Stimulated activated naive CD8-positive, alpha-beta T cell treated with anti-CD3 and anti-CD28 coated beads, Interleukin-15, amount 100 ng/mL, for 72 hours (primary cell): ENCODE measurements around the gene LOXL1.

ENCODE experiments used
- ATAC-seq: fragments of 150-1000 bp; cut with Tn5 transposase; 2 replicates; pipeline ENCODE4 v1.10.0; 2021; ENCODE audit warnings: mild to moderate bottlenecking, moderate library complexity
- DNase-seq, 2 donors: peaks; one replicate each; pipeline ENCODE4 v3.0.0; 2021 to 2022
- H3K27ac Mint-ChIP-seq, 2 donors: one replicate each; pipeline ENCODE4 v1.8.0; 2022; ENCODE audit warnings: mild to moderate bottlenecking in 2 of 2, mixed read lengths in 2 of 2, moderate library complexity in 2 of 2
- H3K27me3 Mint-ChIP-seq: one replicate; pipeline ENCODE4 v1.8.0; 2022; ENCODE audit warnings: mixed read lengths
- H3K4me1 Mint-ChIP-seq: one replicate; pipeline ENCODE4 v1.8.0; 2022; ENCODE audit warnings: mild to moderate bottlenecking, mixed read lengths
- H3K4me3 Mint-ChIP-seq, 2 donors: one replicate each; pipeline ENCODE4 v1.8.0; 2022; ENCODE audit warnings: mild to moderate bottlenecking in 2 of 2, mixed read lengths in 2 of 2, moderate library complexity in 1 of 2
- H3K9me3 Mint-ChIP-seq, 2 donors: one replicate each; pipeline ENCODE4 v1.8.0; 2022; ENCODE audit warnings: mixed read lengths in 2 of 2

The LOXL1 gene

DNA sequence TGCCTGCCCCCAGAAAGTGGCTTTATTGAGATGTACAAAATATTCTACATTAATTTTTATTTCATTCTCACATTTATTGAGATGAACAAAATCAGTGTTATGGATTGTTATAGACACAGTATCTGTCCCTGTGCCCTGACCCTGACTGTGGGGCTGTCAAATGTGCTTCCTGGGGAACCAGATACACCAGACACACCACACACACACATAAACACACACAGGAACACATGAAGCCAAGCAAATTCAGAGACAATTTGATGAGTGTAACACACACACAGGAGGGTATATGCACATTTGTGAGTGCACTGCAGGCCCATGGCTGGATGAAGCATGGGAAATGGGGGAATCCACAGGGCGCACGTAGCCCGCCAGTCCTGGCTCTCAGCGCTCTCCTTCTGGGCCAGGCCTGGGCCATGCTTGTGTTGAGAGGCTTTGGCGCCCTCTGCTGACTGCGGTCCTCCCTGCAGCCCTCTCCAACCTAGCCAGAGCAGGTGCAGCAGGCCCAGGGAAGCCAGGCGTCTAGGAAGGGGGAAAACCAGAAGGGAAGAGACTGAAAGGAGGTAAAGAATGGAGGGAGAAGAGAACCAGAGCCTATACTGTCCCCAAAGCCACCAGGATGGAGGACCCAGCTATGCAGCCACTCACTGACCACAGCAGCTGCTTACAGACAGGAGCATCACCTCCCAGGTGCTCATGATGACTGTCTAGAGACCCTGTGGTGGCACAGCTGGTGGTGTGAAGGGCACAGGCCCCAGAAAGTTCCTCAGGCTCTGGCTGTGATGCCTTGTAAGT lies 18.0 kb upstream of the LOXL1 start:
- no peaks in the 10 kb centered on the region for H3K27me3 Mint-ChIP-seq
- ATAC-seq (peak; percentile 99), DNase-seq (peak; percentile 73)
- no peak overlapping the region for H3K4me3 Mint-ChIP-seq
- H3K27ac Mint-ChIP-seq: peak overlapping the region; percentile 53 to 63
- H3K9me3 Mint-ChIP-seq: no peaks in the 10 kb centered on the region
- H3K4me1 Mint-ChIP-seq: peaks cover 6% of the 10 kb centered on the region

DNA sequence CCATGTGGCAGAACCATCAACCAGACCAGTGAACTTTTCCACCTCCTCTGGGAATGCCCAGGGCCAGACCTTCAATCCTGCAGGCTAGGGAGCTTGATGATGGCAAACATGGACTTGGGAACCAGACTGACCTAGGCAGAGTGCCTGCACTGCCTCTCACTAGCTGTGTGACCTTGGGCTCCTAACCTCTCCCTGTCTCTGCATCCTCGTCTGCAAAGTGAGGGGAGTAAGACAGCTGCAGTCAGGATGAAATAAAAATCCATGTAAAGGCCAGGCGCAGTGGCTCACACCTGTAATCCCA lies 17.5 kb upstream of the LOXL1 start:
- Mint-ChIP-seq H3K27me3 (no peaks in the 10 kb centered on the region), H3K4me1 (peaks cover 6% of the 10 kb centered on the region), H3K4me3 (no peak overlapping the region), H3K27ac (no peak overlapping the region), H3K9me3 (no peaks in the 10 kb centered on the region)
- ATAC-seq (no peak), DNase-seq (no peak)

DNA sequence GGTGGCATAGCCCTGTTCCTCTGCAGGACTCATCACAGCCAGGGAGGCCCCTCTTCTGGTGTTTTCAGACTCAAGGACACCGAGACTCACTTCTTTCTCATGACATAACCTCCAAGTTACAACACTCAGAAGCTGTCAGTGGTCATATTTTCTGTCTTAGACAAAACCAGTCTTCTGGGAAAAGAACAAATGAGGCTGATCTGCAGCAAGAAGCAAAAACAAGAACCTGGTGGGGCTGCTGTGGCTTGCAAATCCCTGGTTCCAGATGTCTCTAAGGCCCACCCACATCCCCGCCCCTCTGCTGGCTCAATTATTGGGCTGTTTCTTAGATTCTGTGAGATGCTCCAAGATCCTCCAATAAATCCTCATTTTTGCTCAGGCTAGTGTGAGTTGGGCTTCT lies 16.6 kb upstream of the LOXL1 start:
- no peaks in the 10 kb centered on the region for H3K27me3 Mint-ChIP-seq

GRCh38 chr15:73910522-73911303 lies 15.5 kb upstream of the LOXL1 start:
- H3K4me3 Mint-ChIP-seq: no peak overlapping the region
- H3K27me3 Mint-ChIP-seq: no peaks in the 10 kb centered on the region
- no peak for ATAC-seq
- H3K4me1 Mint-ChIP-seq: peaks cover 19% of the 10 kb centered on the region
- no peaks in the 10 kb centered on the region for H3K9me3 Mint-ChIP-seq
- H3K27ac Mint-ChIP-seq: peak overlapping the region in 1 of 2 donors; percentile 27
- no peak for DNase-seq

More for the DNA sequence above, 16.6 kb upstream of the LOXL1 start:
- ATAC-seq (no peak), DNase-seq (no peak)
- no peak overlapping the region for H3K27ac Mint-ChIP-seq
- H3K4me1 Mint-ChIP-seq: peaks cover 14% of the 10 kb centered on the region
- no peaks in the 10 kb centered on the region for H3K9me3 Mint-ChIP-seq
- no peak overlapping the region for H3K4me3 Mint-ChIP-seq

GRCh38 chr15:73912030-73912596 lies 14.1 kb upstream of the LOXL1 start:
- DNase-seq (no peak), ATAC-seq (no peak)
- Mint-ChIP-seq H3K9me3 (no peaks in the 10 kb centered on the region), H3K4me1 (peaks cover 15% of the 10 kb centered on the region), H3K27me3 (no peaks in the 10 kb centered on the region), H3K27ac (no peak overlapping the region), H3K4me3 (no peak overlapping the region)

- Mint-ChIP-seq H3K27me3 (no peaks in the 10 kb centered on the region), H3K4me3 (peak overlapping the region in 1 of 2 donors; percentile 16), H3K9me3 (peaks cover 8 to 10% of the 10 kb centered on the region in 2 donors), H3K27ac (peak overlapping the region in 1 of 2 donors; percentile 23), H3K4me1 (peaks cover 14% of the 10 kb centered on the region)
- peak; percentile 40 for ATAC-seq
- DNase-seq: no peak
Measured at GRCh38 chr15:73914145-73914544, 12.1 kb upstream of the LOXL1 start.

DNA sequence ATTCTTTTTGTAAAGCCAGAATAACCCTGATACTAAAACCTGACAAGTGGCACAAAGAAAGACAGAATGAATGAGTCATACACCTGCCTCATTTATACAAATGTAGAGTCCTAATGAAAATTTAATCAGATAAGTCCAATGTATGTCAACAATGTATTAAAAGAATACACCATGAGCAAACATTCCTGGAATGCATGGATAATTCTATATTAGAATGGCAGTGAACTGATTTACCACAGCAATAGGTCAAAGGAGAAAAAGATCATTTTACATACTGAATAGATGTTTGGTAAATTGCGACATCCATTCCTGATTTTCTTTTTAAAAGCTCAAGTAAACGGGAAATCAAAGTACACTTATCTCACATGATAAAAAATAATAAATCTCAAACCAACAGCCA lies 11.2 kb upstream of the LOXL1 start:
- DNase-seq (no peak), ATAC-seq (no peak)
- H3K27me3 Mint-ChIP-seq: no peaks in the 10 kb centered on the region
- peaks cover 15% of the 10 kb centered on the region for H3K4me1 Mint-ChIP-seq
- no peak overlapping the region for H3K4me3 Mint-ChIP-seq
- H3K9me3 Mint-ChIP-seq: peaks cover 8 to 10% of the 10 kb centered on the region in 2 donors
- no peak overlapping the region for H3K27ac Mint-ChIP-seq

GRCh38 chr15:73918784-73919183 lies 7.5 kb upstream of the LOXL1 start:
- DNase-seq (no peak), ATAC-seq (no peak)
- no peaks in the 10 kb centered on the region for H3K27me3 Mint-ChIP-seq
- no peak overlapping the region for H3K27ac Mint-ChIP-seq
- H3K9me3 Mint-ChIP-seq: peaks cover 8 to 10% of the 10 kb centered on the region in 2 donors
- H3K4me3 Mint-ChIP-seq: no peak overlapping the region
- peaks cover 35% of the 10 kb centered on the region for H3K4me1 Mint-ChIP-seq

DNA sequence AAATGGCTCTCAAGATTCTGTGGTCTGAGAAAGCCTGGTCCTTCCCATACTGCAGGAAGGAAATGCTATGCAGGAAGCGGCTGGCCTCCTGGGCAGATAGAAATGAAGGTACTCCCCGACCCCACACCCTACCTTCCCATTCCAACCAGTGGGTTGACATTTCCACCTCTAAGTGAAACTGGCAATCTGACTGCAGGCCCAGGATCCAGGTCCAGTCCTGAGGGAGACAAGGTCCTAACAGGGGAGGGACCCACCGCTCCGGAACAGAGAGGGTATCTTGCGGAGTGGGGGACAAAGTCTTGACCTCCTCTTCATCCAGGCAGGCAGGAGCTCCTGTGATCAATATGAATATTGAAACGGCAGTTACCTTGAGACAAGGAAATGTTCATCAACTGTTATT lies 6.6 kb upstream of the LOXL1 start:
- ATAC-seq (no peak), DNase-seq (no peak)
- Mint-ChIP-seq H3K4me1 (peaks cover 35% of the 10 kb centered on the region), H3K27me3 (no peaks in the 10 kb centered on the region), H3K27ac (no peak overlapping the region), H3K9me3 (peaks cover 8 to 10% of the 10 kb centered on the region in 2 donors), H3K4me3 (no peak overlapping the region)

DNA sequence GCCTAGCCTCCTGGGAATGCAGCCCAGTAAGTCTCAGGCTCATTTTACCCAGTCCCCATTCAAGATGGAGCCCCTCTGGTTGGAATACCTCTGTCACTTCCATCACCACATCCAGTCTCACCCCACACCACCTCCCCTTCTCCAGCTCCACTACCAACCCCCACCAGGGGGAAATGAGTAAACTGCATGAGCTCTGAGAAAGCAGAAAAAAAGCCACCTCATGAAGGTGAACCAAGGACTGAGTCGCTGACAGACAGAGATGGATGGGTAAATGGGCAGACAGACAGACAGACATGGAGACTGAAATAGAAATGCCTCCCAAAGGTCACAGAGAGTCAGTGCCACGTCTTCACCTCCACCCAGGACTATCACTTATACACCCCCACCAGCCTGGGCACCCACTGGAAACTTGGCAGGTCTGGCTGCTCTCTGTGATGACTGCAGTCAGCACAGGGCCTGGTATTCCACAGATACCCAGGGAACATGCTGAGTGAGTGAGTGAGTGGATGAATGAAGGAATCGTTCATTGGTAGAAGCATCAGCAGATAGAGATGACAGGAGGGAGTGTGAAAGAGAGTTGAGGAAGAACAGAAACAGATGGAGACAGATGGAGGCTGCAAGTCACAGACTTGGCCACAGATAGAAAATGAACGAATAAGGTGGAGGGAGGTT lies 4.9 kb upstream of the LOXL1 start:
- Mint-ChIP-seq H3K4me1 (peaks cover 45% of the 10 kb centered on the region), H3K27me3 (peaks cover 6% of the 10 kb centered on the region), H3K27ac (no peak overlapping the region), H3K4me3 (no peak overlapping the region), H3K9me3 (peaks cover 8 to 10% of the 10 kb centered on the region in 2 donors)
- no peak for ATAC-seq
- DNase-seq: no peak

DNA sequence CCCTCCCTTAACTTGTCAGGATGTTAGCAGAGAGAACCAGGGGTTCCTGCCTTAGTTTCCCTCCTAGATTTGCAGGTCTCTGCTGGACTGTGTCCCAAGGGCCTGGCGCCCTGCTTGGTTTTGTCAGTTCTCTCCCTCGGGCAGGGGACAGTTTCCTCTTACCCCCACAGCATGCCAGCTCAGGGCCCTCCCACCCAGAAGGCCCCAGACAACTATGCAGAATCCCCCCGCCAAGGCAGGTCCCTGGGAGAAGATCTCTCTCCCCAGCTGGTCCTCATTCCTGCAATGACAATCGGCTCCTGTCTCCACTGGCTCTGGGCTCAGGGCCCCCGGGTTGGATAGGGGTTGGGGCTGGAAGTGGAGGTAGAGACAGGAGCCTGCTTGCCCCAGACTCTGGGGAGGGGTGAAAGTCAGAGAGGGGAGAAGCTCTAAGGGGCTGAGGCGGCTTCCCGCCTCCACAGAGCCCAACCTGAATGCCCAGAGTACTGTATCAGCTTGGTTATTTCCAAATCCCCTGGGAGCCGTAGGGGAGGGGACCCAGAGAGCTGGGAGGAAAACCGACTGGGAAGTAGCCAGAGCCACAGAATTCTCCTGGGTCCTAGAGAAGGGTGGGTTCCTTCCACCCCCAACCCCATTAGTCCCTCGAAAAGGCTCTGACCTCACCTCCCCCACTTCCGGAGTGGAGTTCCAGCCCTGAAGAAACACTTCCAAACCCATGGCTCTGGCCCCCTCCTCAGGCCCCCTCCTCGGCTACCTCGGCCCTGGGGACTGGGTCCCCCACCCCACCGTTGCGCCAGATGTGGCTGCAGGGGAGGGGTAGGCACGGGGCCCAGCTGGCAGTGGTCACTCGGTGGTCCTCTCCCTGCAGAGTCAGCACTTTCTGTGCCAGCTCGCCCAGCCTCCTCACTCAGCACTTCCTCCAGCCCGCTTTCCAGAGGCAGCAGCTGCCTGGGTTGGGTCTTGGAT lies 3.8 kb upstream of the LOXL1 start:
- H3K27me3 Mint-ChIP-seq: peaks cover 6% of the 10 kb centered on the region
- H3K9me3 Mint-ChIP-seq: peaks cover 8 to 10% of the 10 kb centered on the region in 2 donors
- DNase-seq (no peak), ATAC-seq (no peak)
- peak overlapping the region in 1 of 2 donors; percentile 69 for H3K27ac Mint-ChIP-seq
- H3K4me3 Mint-ChIP-seq: no peak overlapping the region
- H3K4me1 Mint-ChIP-seq: peaks cover 45% of the 10 kb centered on the region

DNA sequence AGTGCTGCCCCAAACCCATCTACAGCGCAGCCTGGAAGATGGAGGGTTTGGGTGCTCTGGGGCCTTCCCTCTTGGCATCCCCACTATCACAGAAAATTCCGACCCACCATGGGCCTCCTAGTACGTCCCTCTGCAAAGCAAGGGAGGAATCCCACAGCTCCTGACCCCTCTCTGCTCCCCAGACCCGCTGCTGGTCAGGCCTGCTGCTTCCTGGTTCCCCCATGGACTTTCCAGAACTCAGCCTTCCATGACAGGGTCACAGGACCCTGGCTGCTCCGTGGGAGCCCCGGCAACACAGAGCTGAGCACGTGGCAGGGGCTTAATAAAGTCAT lies 3.1 kb upstream of the LOXL1 start:
- Mint-ChIP-seq H3K27ac (peak overlapping the region; percentile 6 to 69), H3K9me3 (peaks cover 2 to 5% of the 10 kb centered on the region in 2 donors), H3K4me1 (peaks cover 48% of the 10 kb centered on the region)

DNA sequence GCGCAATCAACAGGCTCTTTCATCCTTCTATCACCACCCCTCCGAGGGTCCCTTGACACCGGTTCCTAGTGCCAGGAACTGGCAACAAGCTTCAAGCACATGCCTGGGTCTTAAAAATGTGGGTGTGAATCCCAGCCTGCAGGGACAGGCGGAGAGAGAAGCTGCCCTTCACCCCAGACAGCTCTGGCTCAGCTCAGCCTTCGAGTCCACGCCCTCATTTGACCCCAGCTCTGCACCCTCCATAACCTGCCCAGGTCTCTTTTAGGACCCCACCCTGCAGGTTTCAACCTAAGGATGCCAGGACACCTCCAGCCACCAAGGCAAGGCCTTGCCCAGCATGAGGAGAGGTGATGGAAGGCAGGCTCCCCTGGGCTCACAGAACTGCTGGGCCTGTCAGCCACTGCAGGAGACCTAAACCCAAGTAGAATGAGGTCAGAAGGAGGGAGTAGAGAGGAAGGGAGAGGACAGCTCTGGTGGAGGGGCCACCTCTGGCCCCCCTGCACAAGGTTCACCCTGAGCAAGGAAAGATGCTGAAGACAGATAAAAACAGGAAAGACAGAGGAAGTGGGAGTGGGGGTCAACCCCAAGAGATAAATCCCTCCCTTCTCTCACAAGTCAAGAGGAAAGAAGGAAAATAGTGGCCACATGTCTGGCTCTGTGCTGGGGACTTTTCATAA lies 2.6 kb upstream of the LOXL1 start:
- Mint-ChIP-seq H3K27ac (peak overlapping the region; percentile 32 to 51), H3K27me3 (peaks cover 6% of the 10 kb centered on the region), H3K4me3 (peak overlapping the region in 1 of 2 donors; percentile 18), H3K4me1 (peaks cover 53% of the 10 kb centered on the region), H3K9me3 (peaks cover 0 to 5% of the 10 kb centered on the region in 2 donors)
- no peak for ATAC-seq
- no peak for DNase-seq

More for the DNA sequence above, 3.1 kb upstream of the LOXL1 start:
- H3K27me3 Mint-ChIP-seq: peaks cover 6% of the 10 kb centered on the region
- no peak overlapping the region for H3K4me3 Mint-ChIP-seq
- DNase-seq (no peak), ATAC-seq (no peak)

GRCh38 chr15:73924171-73924921 lies 1.9 kb upstream of the LOXL1 start:
- H3K9me3 Mint-ChIP-seq: no peaks in the 10 kb centered on the region
- ATAC-seq (peak; percentile 39), DNase-seq (peak in 1 of 2 donors; percentile 26)
- H3K27me3 Mint-ChIP-seq: peaks cover 6% of the 10 kb centered on the region
- peak overlapping the region in 1 of 2 donors; percentile 37 for H3K4me3 Mint-ChIP-seq
- peaks cover 60% of the 10 kb centered on the region for H3K4me1 Mint-ChIP-seq
- H3K27ac Mint-ChIP-seq: peak overlapping the region; percentile 51 to 59
